Right atrium auricular region (tissue), 2 donors: ENCODE measurements around the gene TLE7. TPM values are rescaled to one million over a fixed set of nuclear protein-coding genes. Genes with fewer than 3 reads are reported as not detected.

Experiments
- DNase-seq: peaks from one replicate; pipeline ENCODE4 v3.0.0-alpha.2; 2019; ENCODE audit warnings: low spot score
- H3K27ac ChIP-seq, 2 donors: fragments of 200-600 bp; sonication (generic); 1 replicate in 1 of 2; 2 replicates in 1 of 2; pipeline ENCODE4 v1.5.1; 2016 to 2019
- H3K27me3 ChIP-seq, 2 donors: fragments of 200-600 bp; sonication (generic); one replicate each; pipeline versions ENCODE4 v1.5.1 to v1.6.0; 2017 to 2019
- H3K36me3 ChIP-seq: fragments of 200-600 bp; sonication (generic); one replicate; pipeline ENCODE4 v1.5.1; 2016
- H3K4me1 ChIP-seq, 2 donors: fragments of 200-600 bp; sonication (generic); one replicate each; pipeline versions ENCODE4 v1.5.1 to v1.6.0; 2017 to 2019
- H3K4me3 ChIP-seq, 2 donors: fragments of 200-600 bp; sonication (generic); 1 replicate in 1 of 2; 2 replicates in 1 of 2; pipeline ENCODE4 v1.5.1; 2017 to 2019; ENCODE audit warnings: mild to moderate bottlenecking in 1 of 2, moderate library complexity in 1 of 2
- H3K9me3 ChIP-seq, 2 donors: fragments of 200-600 bp; sonication (generic); one replicate each; pipeline ENCODE4 v1.5.1; 2019
- total RNA-seq, 2 donors: library from RNA; depleted of rRNA; stranded (reverse); fragments of >200 nt; gene quantifications; one replicate each; pipeline ENCODE4 v1.1.0, GENCODE V29; 2016
- TF ChIP-seq, protein P1 (sequence below), 2 donors: fragments of 200-600 bp; sonication (generic); IDR thresholded peaks; one replicate each; pipeline ENCODE4 v1.5.1; 2019; ENCODE audit warnings: antibody characterized with exemption in 2 of 2

Gene TLE7
- total RNA-seq, 2 donors from 2014 or later, result not detected

DNA sequence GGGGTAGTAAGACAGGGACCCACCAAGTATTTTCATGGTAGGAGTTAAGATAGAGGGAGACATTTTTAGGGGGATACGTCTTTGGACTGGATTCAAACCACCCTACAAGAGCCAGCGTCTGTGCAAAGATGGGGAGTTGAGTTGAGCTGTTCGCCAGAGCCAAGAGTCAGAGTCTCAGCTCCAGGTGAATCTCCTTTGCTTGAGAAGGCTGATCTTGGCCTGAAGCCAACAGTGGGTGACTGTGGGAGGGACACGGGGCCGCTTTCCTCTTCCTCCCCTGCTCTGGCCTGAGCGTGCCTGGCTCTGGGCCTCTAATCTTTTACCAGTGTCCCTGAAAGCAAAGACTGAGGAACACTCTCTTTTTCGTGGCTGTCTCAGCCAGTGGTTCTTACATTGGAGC lies 5.4 kb downstream of the TLE7 start:
- Histone ChIP-seq H3K9me3 (peaks cover 0 to 3% of the 10 kb centered on the region in 2 donors), H3K27me3 (no peaks in the 10 kb centered on the region), H3K4me3 (no peak overlapping the region), H3K4me1 (no peaks in the 10 kb centered on the region), H3K27ac (no peak overlapping the region), H3K36me3 (no peaks in the 10 kb centered on the region)
- TF ChIP-seq, protein P1, sequence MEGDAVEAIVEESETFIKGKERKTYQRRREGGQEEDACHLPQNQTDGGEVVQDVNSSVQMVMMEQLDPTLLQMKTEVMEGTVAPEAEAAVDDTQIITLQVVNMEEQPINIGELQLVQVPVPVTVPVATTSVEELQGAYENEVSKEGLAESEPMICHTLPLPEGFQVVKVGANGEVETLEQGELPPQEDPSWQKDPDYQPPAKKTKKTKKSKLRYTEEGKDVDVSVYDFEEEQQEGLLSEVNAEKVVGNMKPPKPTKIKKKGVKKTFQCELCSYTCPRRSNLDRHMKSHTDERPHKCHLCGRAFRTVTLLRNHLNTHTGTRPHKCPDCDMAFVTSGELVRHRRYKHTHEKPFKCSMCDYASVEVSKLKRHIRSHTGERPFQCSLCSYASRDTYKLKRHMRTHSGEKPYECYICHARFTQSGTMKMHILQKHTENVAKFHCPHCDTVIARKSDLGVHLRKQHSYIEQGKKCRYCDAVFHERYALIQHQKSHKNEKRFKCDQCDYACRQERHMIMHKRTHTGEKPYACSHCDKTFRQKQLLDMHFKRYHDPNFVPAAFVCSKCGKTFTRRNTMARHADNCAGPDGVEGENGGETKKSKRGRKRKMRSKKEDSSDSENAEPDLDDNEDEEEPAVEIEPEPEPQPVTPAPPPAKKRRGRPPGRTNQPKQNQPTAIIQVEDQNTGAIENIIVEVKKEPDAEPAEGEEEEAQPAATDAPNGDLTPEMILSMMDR (IDR thresholded peaks at IDR 0.05), result no peak
- DNase-seq, result no peak

GRCh38 chr16:71432906-71433305 lies 8.9 kb downstream of the TLE7 start:
- no peak for DNase-seq
- Histone ChIP-seq H3K9me3 (peaks cover 0 to 11% of the 10 kb centered on the region in 2 donors), H3K4me1 (no peaks in the 10 kb centered on the region), H3K4me3 (no peak overlapping the region), H3K27me3 (no peaks in the 10 kb centered on the region), H3K27ac (no peak overlapping the region), H3K36me3 (no peaks in the 10 kb centered on the region)
- TF ChIP-seq, protein P1 (IDR thresholded peaks at IDR 0.05), result no peak

DNA sequence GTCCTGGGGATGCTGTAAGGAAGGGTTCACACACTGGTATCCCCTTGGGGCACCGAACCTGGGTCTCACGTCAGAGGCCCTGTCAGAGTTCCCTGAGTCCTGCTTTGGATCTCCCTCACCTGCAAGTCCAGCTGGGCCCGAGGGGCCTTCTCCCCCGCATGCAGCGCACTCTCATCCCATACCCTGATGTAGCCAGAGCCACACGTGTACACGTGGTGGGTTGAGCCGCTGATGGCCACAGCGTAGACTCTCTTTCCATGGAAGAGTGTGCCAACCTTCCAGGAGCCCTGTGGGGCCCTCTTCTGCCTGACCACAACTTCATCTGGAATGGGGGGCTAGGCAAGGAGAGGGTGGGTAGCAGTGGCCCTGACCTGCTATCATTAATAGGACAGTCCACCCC lies 9.9 kb downstream of the TLE7 start:
- Histone ChIP-seq H3K36me3 (no peaks in the 10 kb centered on the region), H3K27ac (no peak overlapping the region), H3K9me3 (peaks cover 0 to 12% of the 10 kb centered on the region in 2 donors), H3K27me3 (no peaks in the 10 kb centered on the region), H3K4me1 (no peaks in the 10 kb centered on the region), H3K4me3 (no peak overlapping the region)
- no peak for DNase-seq
- TF ChIP-seq, protein P1 (IDR thresholded peaks at IDR 0.05), result no peak

- Histone ChIP-seq H3K4me3 (no peak overlapping the region), H3K27me3 (peaks cover 0 to under 1% of the 10 kb centered on the region in 2 donors), H3K27ac (no peak overlapping the region), H3K9me3 (peaks cover 0 to 12% of the 10 kb centered on the region in 2 donors), H3K36me3 (no peaks in the 10 kb centered on the region), H3K4me1 (no peaks in the 10 kb centered on the region)
- DNase-seq, result no peak
- TF ChIP-seq, protein P1 (IDR thresholded peaks at IDR 0.05), result no peak
These were observed 10.7 kb downstream of the TLE7 start for GRCh38 chr16:71431176-71431575.

DNA sequence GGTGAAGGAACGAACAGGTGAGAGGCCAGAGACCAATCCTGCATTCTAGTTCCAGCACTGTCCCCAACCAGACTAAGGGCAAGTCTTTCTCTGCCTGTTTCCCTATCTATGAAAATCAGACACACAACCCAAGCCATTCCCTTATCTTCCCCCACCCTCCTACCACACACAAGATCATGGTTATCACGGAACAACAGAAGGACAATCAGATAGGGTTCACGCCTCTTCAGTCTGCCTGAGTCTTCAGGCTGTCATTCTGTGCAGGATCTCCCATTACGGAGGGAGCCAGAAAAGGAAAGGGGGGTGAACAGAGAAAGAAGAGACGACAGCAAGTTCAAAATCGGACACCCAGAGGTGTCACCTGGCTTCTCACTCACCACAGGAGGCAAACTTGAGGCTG lies 11.1 kb downstream of the TLE7 start:
- H3K9me3 ChIP-seq, result peaks cover 0 to 12% of the 10 kb centered on the region in 2 donors
- H3K4me1 ChIP-seq, result no peaks in the 10 kb centered on the region
- TF ChIP-seq, protein P1 (IDR thresholded peaks at IDR 0.05), result no peak
- no peak overlapping the region for H3K4me3 ChIP-seq
- no peaks in the 10 kb centered on the region for H3K36me3 ChIP-seq
- no peak for DNase-seq
- peaks cover 0 to 5% of the 10 kb centered on the region in 2 donors for H3K27me3 ChIP-seq
- H3K27ac ChIP-seq, result no peak overlapping the region

DNA sequence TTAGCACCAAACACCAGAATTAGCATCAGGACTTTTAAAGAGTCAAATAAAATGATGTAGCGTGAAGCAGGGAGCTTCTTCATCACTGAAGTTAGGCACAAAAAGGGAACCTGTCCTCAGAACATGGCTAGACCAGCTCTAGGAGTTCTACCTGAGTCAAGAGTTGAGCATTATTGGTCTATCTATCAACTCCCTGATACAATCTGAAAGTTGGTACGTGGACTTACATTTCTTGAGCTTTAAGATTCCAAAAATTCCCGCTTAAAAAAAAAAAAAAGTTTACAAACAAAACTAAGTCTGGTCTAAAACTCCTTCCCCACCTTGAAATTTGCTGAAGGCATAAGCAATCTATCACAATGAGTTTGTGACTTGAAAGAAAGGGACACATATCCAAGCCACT lies 12.3 kb downstream of the TLE7 start:
- peaks cover 0 to 8% of the 10 kb centered on the region in 2 donors for H3K27me3 ChIP-seq
- H3K4me1 ChIP-seq, result no peaks in the 10 kb centered on the region
- H3K9me3 ChIP-seq, result peaks cover 0 to 12% of the 10 kb centered on the region in 2 donors
- H3K27ac ChIP-seq, result no peak overlapping the region
- no peak overlapping the region for H3K4me3 ChIP-seq
- DNase-seq, result no peak
- no peaks in the 10 kb centered on the region for H3K36me3 ChIP-seq
- TF ChIP-seq, protein P1 (IDR thresholded peaks at IDR 0.05), result no peak
